ENCODE measurements around the gene EFCAB10. TPM values are rescaled to one million over a fixed set of nuclear protein-coding genes. Genes with fewer than 3 reads are reported as not detected.

The EFCAB10 gene
- total RNA-seq, 1 donor: not detected

- TF ChIP-seq CTCF (IDR thresholded peaks at IDR 0.05; ENCODE audit: insufficient read depth, low read length): no peak
- no peak for DNase-seq (ENCODE audit: low read depth)
Measured at GRCh38 chr7:105577251-105577650, 4.0 kb downstream of the EFCAB10 start.

GRCh38 chr7:105571891-105572290, 9.4 kb downstream of the EFCAB10 start:
- TF ChIP-seq CTCF (IDR thresholded peaks at IDR 0.05; ENCODE audit: insufficient read depth, low read length): no peak
- no peak for DNase-seq (ENCODE audit: low read depth)
- H3K4me3 ChIP-seq (ENCODE audit: low read depth, low read length): no peak overlapping the region

More at GRCh38 chr7:105577251-105577650, 4.0 kb downstream of the EFCAB10 start:
- H3K4me3 ChIP-seq (ENCODE audit: low read depth, low read length): no peak overlapping the region

- DNase-seq (ENCODE audit: low read depth): no peak
- TF ChIP-seq CTCF (IDR thresholded peaks at IDR 0.05; ENCODE audit: insufficient read depth, low read length): no peak
- H3K4me3 ChIP-seq (ENCODE audit: low read depth, low read length): no peak overlapping the region
Measured at GRCh38 chr7:105567821-105568220, 13.5 kb downstream of the EFCAB10 start.

GRCh38 chr7:105567024-105567423, 14.3 kb downstream of the EFCAB10 start:
- DNase-seq (ENCODE audit: low read depth): no peak
- no peak overlapping the region for H3K4me3 ChIP-seq (ENCODE audit: low read depth, low read length)
- no peak for TF ChIP-seq CTCF (IDR thresholded peaks at IDR 0.05; ENCODE audit: insufficient read depth, low read length)

- no peak overlapping the region for H3K4me3 ChIP-seq (ENCODE audit: low read depth, low read length)
- no peak for TF ChIP-seq CTCF (IDR thresholded peaks at IDR 0.05; ENCODE audit: insufficient read depth, low read length)
- no peak for DNase-seq (ENCODE audit: low read depth)
Measured at GRCh38 chr7:105565190-105565589, 16.1 kb downstream of the EFCAB10 start.

GRCh38 chr7:105559926-105560325, 21.4 kb downstream of the EFCAB10 start:
- H3K4me3 ChIP-seq (ENCODE audit: low read depth, low read length): no peak overlapping the region
- DNase-seq (ENCODE audit: low read depth): no peak
- TF ChIP-seq CTCF (IDR thresholded peaks at IDR 0.05; ENCODE audit: insufficient read depth, low read length): no peak

- TF ChIP-seq CTCF (IDR thresholded peaks at IDR 0.05; ENCODE audit: insufficient read depth, low read length): no peak
- DNase-seq (ENCODE audit: low read depth): no peak
- no peak overlapping the region for H3K4me3 ChIP-seq (ENCODE audit: low read depth, low read length)
Measured at GRCh38 chr7:105538339-105538738, 43.0 kb downstream of the EFCAB10 start.

All from fibroblast of the aortic adventitia (primary cell).